ENCODE data around the gene TYW1B.
A peak's percentile ranks its signal among the peaks of the same experiment; 100 is the strongest.
"Not testable (repeated sequence)": the region's sequence is repeated elsewhere in the genome, so short reads cannot be mapped to it uniquely, and the experiment has no call there.

TYW1B gene

GRCh38 chr7:72827839-72828591 lies at the start of gene TYW1B:
TSS of gene TYW1B (minus strand) at chr7:72828200. CDS start at chr7:72828075, 125 bp downstream.
- peak; percentile 99 for DNase-seq (ENCODE audit: low spot score)

- not testable (repeated sequence) for DNase-seq (ENCODE audit: low spot score)
Measured at GRCh38 chr7:72867591-72867990, 39.6 kb upstream of the TYW1B start.

GRCh38 chr7:72858846-72859400 lies 30.9 kb upstream of the TYW1B start:
- DNase-seq (ENCODE audit: low spot score) = not testable (repeated sequence)

- not testable (repeated sequence) for DNase-seq (ENCODE audit: low spot score)
Measured at GRCh38 chr7:72857925-72858324, 29.9 kb upstream of the TYW1B start.

GRCh38 chr7:72855261-72855660 lies 27.3 kb upstream of the TYW1B start:
- not testable (repeated sequence) for DNase-seq (ENCODE audit: low spot score)

- DNase-seq (ENCODE audit: low spot score) = not testable (repeated sequence)
Measured at GRCh38 chr7:72852937-72853336, 24.9 kb upstream of the TYW1B start.

GRCh38 chr7:72850746-72851145 lies 22.7 kb upstream of the TYW1B start:
- not testable (repeated sequence) for DNase-seq (ENCODE audit: low spot score)

GRCh38 chr7:72844146-72844545 lies 16.1 kb upstream of the TYW1B start:
- not testable (repeated sequence) for DNase-seq (ENCODE audit: low spot score)

GRCh38 chr7:72843166-72843565 lies 15.2 kb upstream of the TYW1B start:
- DNase-seq (ENCODE audit: low spot score) = not testable (repeated sequence)

- not testable (repeated sequence) for DNase-seq (ENCODE audit: low spot score)
Measured at GRCh38 chr7:72840966-72841511, 13.0 kb upstream of the TYW1B start.

- DNase-seq (ENCODE audit: low spot score) = not testable (repeated sequence)
Measured at GRCh38 chr7:72838315-72838714, 10.3 kb upstream of the TYW1B start.

- DNase-seq (ENCODE audit: low spot score) = not testable (repeated sequence)
Measured at GRCh38 chr7:72837291-72837690, 9.3 kb upstream of the TYW1B start.

- DNase-seq (ENCODE audit: low spot score) = not testable (repeated sequence)
Measured at GRCh38 chr7:72830567-72830966, 2.6 kb upstream of the TYW1B start.

- DNase-seq (ENCODE audit: low spot score) = peak; percentile 70
Measured at GRCh38 chr7:72829687-72830354, 1.8 kb upstream of the TYW1B start.

- DNase-seq (ENCODE audit: low spot score) = peak; percentile 98
Measured at GRCh38 chr7:72829291-72829686, 1.3 kb upstream of the TYW1B start.

- DNase-seq (ENCODE audit: low spot score) = peak; percentile 13
Measured at GRCh38 chr7:72823765-72824732, 4.0 kb downstream of the TYW1B start.

GRCh38 chr7:72822497-72822896 lies 5.5 kb downstream of the TYW1B start:
- DNase-seq (ENCODE audit: low spot score) = not testable (repeated sequence)

GRCh38 chr7:72818663-72819361 lies 9.2 kb downstream of the TYW1B start:
- DNase-seq (ENCODE audit: low spot score) = not testable (repeated sequence)

- DNase-seq (ENCODE audit: low spot score) = not testable (repeated sequence)
Measured at GRCh38 chr7:72817661-72818060, 10.3 kb downstream of the TYW1B start.

- not testable (repeated sequence) for DNase-seq (ENCODE audit: low spot score)
Measured at GRCh38 chr7:72816370-72817157, 11.4 kb downstream of the TYW1B start.

Data from CD4-positive, alpha-beta T cell treated with Interleukin-15 for 4 hours (primary cell).